IMR-90 (cell line): ENCODE measurements around the gene TOMM40L. TPM values are rescaled to one million over a fixed set of nuclear protein-coding genes. Genes with fewer than 3 reads are reported as not detected.

Source experiments
- ATAC-seq: fragments of 200-7000 bp; cut with Tn5 transposase; 2 replicates; pipeline ENCODE4 v1.9.1; 2020; ENCODE audit warnings: low read depth, mild to moderate bottlenecking, moderate library complexity
- BruUV-seq: library from RNA; stranded (reverse); fragments of 400-500 nt; replicated peaks from 2 replicates; lab custom pipeline; 2021; lab: Mats Ljungman, UMichigan
- CTCF ChIA-PET: fragments of 300-600 bp; formaldehyde crosslinking; extraction: SDS; loops from one replicate; lab custom pipeline; 2021; ENCODE audit warnings: antibody characterized with exemption; lab: Yijun Ruan, JAX
- POLR2A ChIA-PET: fragments of 300-600 bp; sonication (Branson Sonifier 250); formaldehyde crosslinking; loops from one replicate; lab custom pipeline; 2022; ENCODE audit warnings: antibody characterized with exemption; ENCODE audit not compliant: unreplicated experiment; lab: Charles Lee
- DNase-seq: peaks from one replicate; pipeline ENCODE4 v3.0.0; 2013
- H2AFZ ChIP-seq: replicated peaks from 2 replicates; pipeline ENCODE3; 2013; ENCODE audit warnings: low read length, mild to moderate bottlenecking; ENCODE audit not compliant: poor library complexity
- H2AK5ac ChIP-seq: 2 replicates; pipeline ENCODE4 v1.6.1; 2013; ENCODE audit warnings: low read depth, low read length, inconsistent platforms
- H2AK9ac ChIP-seq: replicated peaks from 2 replicates; pipeline ENCODE3; 2013; ENCODE audit warnings: mild to moderate bottlenecking, low read depth, low read length, moderate library complexity; ENCODE audit not compliant: poor library complexity
- H2BK120ac ChIP-seq: 2 replicates; pipeline ENCODE4 v1.6.1; 2013; ENCODE audit warnings: low read depth, low read length, inconsistent platforms
- H2BK15ac ChIP-seq: 3 replicates; pipeline ENCODE4 v1.6.1; 2013; ENCODE audit warnings: low read depth, low read length, inconsistent platforms
- H2BK20ac ChIP-seq: 2 replicates; pipeline ENCODE4 v1.6.1; 2013; ENCODE audit warnings: low read depth, mild to moderate bottlenecking, inconsistent platforms, low read length, moderate library complexity
- H2BK5ac ChIP-seq: 2 replicates; pipeline ENCODE4 v1.6.1; 2013; ENCODE audit warnings: mild to moderate bottlenecking, low read depth, low read length, inconsistent platforms; ENCODE audit not compliant: poor library complexity, severe bottlenecking
- H3K14ac ChIP-seq: replicated peaks from 2 replicates; pipeline ENCODE4 v1.6.1; 2013; ENCODE audit warnings: low read depth, low read length, inconsistent platforms
- H3K18ac ChIP-seq: 2 replicates; pipeline ENCODE4 v1.6.1; 2013; ENCODE audit warnings: low read depth, low read length, control low read depth
- H3K23ac ChIP-seq: 2 replicates; pipeline ENCODE4 v1.6.1; 2013; ENCODE audit warnings: low read depth, low read length, inconsistent platforms
- H3K27ac ChIP-seq: 2 replicates; pipeline ENCODE4 v1.5.1; 2013; ENCODE audit warnings: mild to moderate bottlenecking, control low read depth, low read length; ENCODE audit not compliant: insufficient read depth
- H3K27me3 ChIP-seq: 2 replicates; pipeline ENCODE4 v1.6.1; 2013; ENCODE audit warnings: low read length; ENCODE audit not compliant: control insufficient read depth, insufficient read depth
- H3K36me3 ChIP-seq: 2 replicates; pipeline ENCODE4 v1.6.1; 2013; ENCODE audit warnings: low read length, mixed read lengths; ENCODE audit not compliant: control insufficient read depth, insufficient read depth
- H3K4ac ChIP-seq: 2 replicates; pipeline ENCODE4 v1.6.1; 2013; ENCODE audit warnings: low read depth, low read length, inconsistent platforms
- H3K4me1 ChIP-seq: 2 replicates; pipeline ENCODE4 v1.6.1; 2013; ENCODE audit warnings: low read length, mixed read lengths; ENCODE audit not compliant: control insufficient read depth, insufficient read depth
- H3K4me2 ChIP-seq: 2 replicates; pipeline ENCODE4 v1.6.1; 2013; ENCODE audit warnings: low read depth, mild to moderate bottlenecking, control low read depth, low read length, moderate library complexity
- H3K4me3 ChIP-seq: 2 replicates; pipeline ENCODE4 v1.5.1; 2013; ENCODE audit warnings: low read depth, mild to moderate bottlenecking, control low read depth, low read length, moderate library complexity; ENCODE audit not compliant: insufficient read depth
- H3K56ac ChIP-seq: 2 replicates; pipeline ENCODE4 v1.6.1; 2013; ENCODE audit warnings: low read length, inconsistent platforms; ENCODE audit not compliant: insufficient read depth; ENCODE audit errors: extremely low read depth
- H3K79me1 ChIP-seq, 2 experiments: 2 replicates each; pipeline ENCODE4 v1.6.1; 2013; ENCODE audit warnings: low read length in 2 of 2, inconsistent platforms in 1 of 2, low read depth in 1 of 2
- H3K9ac ChIP-seq: 2 replicates; pipeline ENCODE4 v1.6.1; 2013; ENCODE audit warnings: low read depth, low read length, control low read depth
- H3K9me1 ChIP-seq: 2 replicates; pipeline ENCODE4 v1.6.1; 2013; ENCODE audit warnings: low read length, inconsistent platforms; ENCODE audit not compliant: insufficient read depth
- H3K9me3 ChIP-seq: 2 replicates; pipeline ENCODE4 v1.6.1; 2013; ENCODE audit warnings: low read length; ENCODE audit not compliant: control insufficient read depth, insufficient read depth
- H4K20me1 ChIP-seq: 2 replicates; pipeline ENCODE4 v1.6.1; 2013; ENCODE audit warnings: low read length, inconsistent platforms; ENCODE audit not compliant: insufficient read depth
- H4K5ac ChIP-seq: 2 replicates; pipeline ENCODE4 v1.6.1; 2013; ENCODE audit warnings: mild to moderate bottlenecking, low read depth, low read length, control low read depth
- H4K8ac ChIP-seq, 2 experiments: 2 replicates each; pipeline ENCODE4 v1.6.1; 2013; ENCODE audit warnings: low read depth in 2 of 2, low read length in 2 of 2, control low read depth in 1 of 2, inconsistent platforms in 1 of 2
- H4K91ac ChIP-seq: 2 replicates; pipeline ENCODE4 v1.6.1; 2013; ENCODE audit warnings: low read depth, low read length, inconsistent platforms; ENCODE audit not compliant: insufficient read depth
- CHD1 ChIP-seq: IDR thresholded peaks from 2 replicates; pipeline ENCODE4 v1.6.1; 2012; ENCODE audit warnings: low read depth, low read length, improper control_type of control experiment
- FOS ChIP-seq: fragments of 150-350 bp; IDR thresholded peaks from 2 replicates; pipeline ENCODE4 v1.6.1; 2016; ENCODE audit warnings: low read depth, low read length
- MAZ ChIP-seq: IDR thresholded peaks from 2 replicates; pipeline ENCODE4 v1.6.1; 2012; ENCODE audit warnings: low read depth, mild to moderate bottlenecking, low read length, improper control_type of control experiment, moderate library complexity, borderline replicate concordance
- WGBS, 2 experiments: methylation state at CpG; one replicate each; pipeline versions ENCODE4 v1.1.5 to v1.1.7; 2013; ENCODE audit warnings: missing lambda C conversion rate in 2 of 2; ENCODE audit not compliant: insufficient read length in 1 of 2; ENCODE audit errors: extremely low coverage in 2 of 2; 5-methylcytosine and 5-hydroxymethylcytosine counted together
- dilution Hi-C: fragments of 300-500 bp; cut with HindIII; formaldehyde crosslinking; loops from one replicate; pipeline ENCODE4 v1.14.3; 2018; ENCODE audit warnings: low sequenced_read_pairs; ENCODE audit not compliant: unreplicated experiment
- in situ Hi-C: fragments of 300-500 bp; cut with MboI; formaldehyde crosslinking; loops from 3 replicates; pipeline ENCODE4 v1.14.3; 2019; ENCODE audit warnings: low sequenced_read_pairs, inconsistent platforms, mixed read lengths
- intact Hi-C: fragments of 100-400 bp; cut with micrococcal nuclease; formaldehyde crosslinking; loops from 2 replicates; pipeline ENCODE4 v1.10.0; 2022
- polyA plus RNA-seq, 3 experiments: library from polyadenylated mRNA; depleted of rRNA; stranded (reverse); fragments of >200 nt; gene quantifications; 2 replicates each; pipeline ENCODE4 v1.2.3, GENCODE V29; 2012; ENCODE audit warnings: low replicate concordance in 1 of 3
- total RNA-seq: library from RNA; depleted of rRNA; stranded (reverse); fragments of >200 nt; gene quantifications from 2 replicates; pipeline ENCODE4 v1.2.3, GENCODE V29; 2012

Gene TOMM40L
- total and polyA plus RNA-seq, 2 of the 4 experiments (the other 2 are of a cell fraction) = 7.7 to 12.5 TPM

- DNase-seq (peak; percentile 75), ATAC-seq (peak; percentile 25)
- H2BK5ac ChIP-seq = peak overlapping the region; percentile 44
- dilution Hi-C loops (no loop called here), in situ Hi-C loops (no loop called here), intact Hi-C loops (no loop called here)
- peak overlapping the region; percentile 88 for H3K14ac ChIP-seq
- H4K8ac ChIP-seq = peak overlapping the region; percentile 96
- H3K36me3 ChIP-seq = no peaks in the 10 kb centered on the region
- peak overlapping the region; percentile 49; the same call in 1 of the 3 replicates for H2BK15ac ChIP-seq
- peak overlapping the region; percentile 94 for H2AFZ ChIP-seq
- H3K18ac ChIP-seq = peak overlapping the region; percentile 26; the same call in 1 of the 2 replicates
- peak overlapping the region; percentile 76 for H3K23ac ChIP-seq
- H3K79me1 ChIP-seq = no peaks in the 10 kb centered on the region; a peak in 1 of 4 replicates
- peak overlapping the region; percentile 88 for H3K4ac ChIP-seq
- H2AK5ac ChIP-seq = peak overlapping the region; percentile 90; the same call in 1 of the 2 replicates
- H2AK9ac ChIP-seq = peak overlapping the region; percentile 92
- H4K5ac ChIP-seq = peak overlapping the region; percentile 43
- H3K4me3 ChIP-seq = no peak overlapping the region
- TF ChIP-seq MAZ (peak; percentile 53; the same call in 1 of the 2 replicates), FOS (no peak), CHD1 (no peak)
- BruUV-seq = no TSS peak
- 57% methylated on average over 10 of the region's 27 CpGs; no CpG with 5 or more reads in 1 of the 2 experiments for WGBS, 2 experiments
- ChIA-PET CTCF (no interaction called here), POLR2A (no interaction called here)
- H3K56ac ChIP-seq = peak overlapping the region; percentile 44; the same call in 1 of the 2 replicates
- H3K4me2 ChIP-seq = peak overlapping the region; percentile 70
- peaks cover 31% of the 10 kb centered on the region for H3K4me1 ChIP-seq
- H3K27ac ChIP-seq = peak overlapping the region; percentile 71
- H4K91ac ChIP-seq = peak overlapping the region; percentile 76
- H4K20me1 ChIP-seq = no peaks in the 10 kb centered on the region
- H3K9me3 ChIP-seq = no peaks in the 10 kb centered on the region
- H2BK120ac ChIP-seq = peak overlapping the region; percentile 41; the same call in 1 of the 2 replicates
- no peaks in the 10 kb centered on the region for H3K27me3 ChIP-seq
- H3K9me1 ChIP-seq = peaks cover 17% of the 10 kb centered on the region
- H2BK20ac ChIP-seq = peak overlapping the region; percentile 67; the same call in 1 of the 2 replicates
- peak overlapping the region; percentile 33 for H3K9ac ChIP-seq
Observed at GRCh38 chr1:161196521-161197451, 29.1 kb upstream of the TOMM40L start.
